Stimulated activated effector memory CD8-positive, alpha-beta T cell treated with anti-CD3 and anti-CD28 coated beads, Interleukin-12 subunit alpha, Interleukin-12 subunit beta, amount 100 ng/mL, for 72 hours (primary cell): ENCODE results near the gene DMWD.

ENCODE experiments used
- ATAC-seq: fragments of 150-1000 bp; cut with Tn5 transposase; 2 replicates; pipeline ENCODE4 v1.10.0; 2021
- DNase-seq, 2 donors: peaks; one replicate each; pipeline ENCODE4 v3.0.0; 2021 to 2022; ENCODE audit warnings: low spot score in 2 of 2
- H3K27ac Mint-ChIP-seq: one replicate; pipeline ENCODE4 v1.8.0; 2022; ENCODE audit warnings: mild to moderate bottlenecking, mixed read lengths
- H3K36me3 Mint-ChIP-seq: one replicate; pipeline ENCODE4 v1.8.0; 2022; ENCODE audit warnings: mild to moderate bottlenecking, mixed read lengths
- H3K4me1 Mint-ChIP-seq: one replicate; pipeline ENCODE4 v1.8.0; 2022; ENCODE audit warnings: mixed read lengths
- H3K4me3 Mint-ChIP-seq: one replicate; pipeline ENCODE4 v1.8.0; 2022; ENCODE audit warnings: mild to moderate bottlenecking, mixed read lengths
- H3K9me3 Mint-ChIP-seq: one replicate; pipeline ENCODE4 v1.8.0; 2022; ENCODE audit warnings: mixed read lengths

Gene DMWD

GRCh38 chr19:45782820-45783785 is 9.5 kb downstream of the DMWD start:
- Mint-ChIP-seq H3K4me1 (peaks cover 31% of the 10 kb centered on the region), H3K9me3 (no peaks in the 10 kb centered on the region), H3K4me3 (no peak overlapping the region), H3K36me3 (peaks cover 30% of the 10 kb centered on the region), H3K27ac (no peak overlapping the region)
- ATAC-seq (no peak), DNase-seq (no peak)

DNA sequence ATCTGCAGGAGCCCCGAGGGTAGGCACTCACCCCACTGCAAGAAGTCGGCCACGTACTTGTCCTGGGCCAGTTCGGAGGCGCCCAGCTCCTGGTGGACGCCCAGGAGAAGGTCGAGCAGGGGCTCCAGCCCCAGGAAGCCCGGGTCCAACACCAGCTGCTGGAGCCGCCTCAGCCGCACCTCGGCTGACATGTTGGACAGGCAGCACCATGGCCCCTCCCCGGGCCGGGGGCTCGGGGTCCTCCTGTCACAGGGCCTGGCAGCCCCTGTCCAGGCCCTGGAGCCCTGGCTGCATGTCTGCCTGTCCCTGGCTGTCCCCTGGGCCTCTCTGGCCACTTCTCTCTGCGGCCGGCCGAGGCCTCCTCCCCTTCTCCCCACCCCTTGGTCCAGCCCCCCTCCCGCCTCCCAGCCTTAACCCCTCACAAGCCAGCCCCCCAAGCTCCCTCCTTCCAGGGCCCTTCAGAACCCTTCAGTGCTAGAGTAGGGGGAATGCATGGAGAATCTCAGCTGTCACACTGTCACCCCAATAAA is 10.4 kb downstream of the DMWD start, which contains the start of gene DMPK:
TSS of gene DMPK (minus strand) at position 329 of the 530 bp plus-strand sequence. CDS start at position 191, 138 bp downstream.
- Mint-ChIP-seq H3K4me1 (peaks cover 26% of the 10 kb centered on the region), H3K36me3 (peaks cover 22% of the 10 kb centered on the region), H3K27ac (no peak within 1 kb of the TSS), H3K4me3 (no peak within 1 kb of the TSS), H3K9me3 (no peaks in the 10 kb centered on the region)
- DNase-seq: no peak
- ATAC-seq: no peak

- Mint-ChIP-seq H3K9me3 (no peaks in the 10 kb centered on the region), H3K27ac (peak overlapping the region; percentile 5), H3K36me3 (peaks cover 24% of the 10 kb centered on the region), H3K4me1 (peaks cover 26% of the 10 kb centered on the region), H3K4me3 (no peak overlapping the region)
- DNase-seq (no peak), ATAC-seq (no peak)
Measured at GRCh38 chr19:45781214-45782161, 11.2 kb downstream of the DMWD start.

- Mint-ChIP-seq H3K27ac (peak overlapping the region; percentile 5), H3K9me3 (no peaks in the 10 kb centered on the region), H3K4me3 (no peak overlapping the region), H3K4me1 (peaks cover 26% of the 10 kb centered on the region), H3K36me3 (peaks cover 19% of the 10 kb centered on the region)
- DNase-seq: no peak
- ATAC-seq: no peak
Measured at GRCh38 chr19:45780448-45781213, 12.0 kb downstream of the DMWD start.

GRCh38 chr19:45780146-45780447 is 12.5 kb downstream of the DMWD start:
- no peaks in the 10 kb centered on the region for H3K9me3 Mint-ChIP-seq
- ATAC-seq: no peak
- peaks cover 21% of the 10 kb centered on the region for H3K36me3 Mint-ChIP-seq
- no peak for DNase-seq
- H3K4me1 Mint-ChIP-seq: peaks cover 26% of the 10 kb centered on the region
- peak overlapping the region; percentile 79 for H3K4me3 Mint-ChIP-seq
- no peak overlapping the region for H3K27ac Mint-ChIP-seq

DNA sequence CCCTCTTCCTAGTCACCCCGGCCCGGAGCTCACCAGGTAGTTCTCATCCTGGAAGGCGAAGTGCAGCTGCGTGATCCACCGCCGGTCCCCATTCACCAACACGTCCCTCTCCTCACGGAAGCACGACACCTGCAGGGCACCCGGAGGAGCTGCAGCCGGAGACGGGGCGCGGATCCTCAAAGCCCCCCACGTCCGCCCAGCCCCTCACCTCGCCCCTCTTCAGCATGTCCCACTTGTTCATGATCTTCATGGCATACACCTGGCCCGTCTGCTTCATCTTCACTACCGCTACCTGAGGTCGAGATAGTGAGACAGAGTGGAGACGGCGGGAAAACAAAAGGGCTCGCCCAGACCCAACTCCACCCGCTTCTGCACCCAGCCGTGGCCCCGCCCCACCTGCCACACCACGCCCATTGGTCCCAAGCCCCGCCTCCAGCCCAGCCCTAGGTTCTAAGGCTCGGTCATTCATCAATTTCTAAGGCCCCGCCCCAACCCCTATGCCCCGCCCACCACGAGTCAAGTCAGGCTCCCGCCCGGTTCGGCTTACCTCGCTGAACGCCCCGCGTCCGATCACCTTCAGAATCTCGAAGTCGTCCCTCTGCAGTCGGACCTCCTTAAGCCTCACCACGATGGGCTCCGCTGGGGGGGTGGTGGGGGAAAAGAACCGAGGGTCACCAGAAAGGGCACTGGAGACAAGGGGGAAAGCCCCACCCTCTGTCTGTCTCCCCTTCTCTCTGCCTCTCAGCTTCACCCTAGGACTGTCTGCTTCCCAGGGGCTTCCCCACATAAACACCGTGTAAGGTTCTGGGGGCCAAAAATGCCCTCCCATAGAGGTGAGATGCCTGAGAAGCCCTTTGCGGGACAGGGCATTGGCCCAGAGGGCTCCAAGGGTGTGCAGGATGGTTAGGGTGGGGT is 13.2 kb downstream of the DMWD start:
- H3K36me3 Mint-ChIP-seq: peaks cover 26% of the 10 kb centered on the region
- DNase-seq (peak; percentile 84 to 97), ATAC-seq (peak; percentile 92)
- H3K4me3 Mint-ChIP-seq: peak overlapping the region; percentile 79
- H3K27ac Mint-ChIP-seq: peak overlapping the region; percentile 82
- H3K4me1 Mint-ChIP-seq: peaks cover 26% of the 10 kb centered on the region
- no peaks in the 10 kb centered on the region for H3K9me3 Mint-ChIP-seq

GRCh38 chr19:45778010-45778661 is 14.5 kb downstream of the DMWD start:
- peaks cover 26% of the 10 kb centered on the region for H3K36me3 Mint-ChIP-seq
- peak overlapping the region; percentile 79 for H3K4me3 Mint-ChIP-seq
- DNase-seq (no peak), ATAC-seq (no peak)
- peaks cover 26% of the 10 kb centered on the region for H3K4me1 Mint-ChIP-seq
- H3K9me3 Mint-ChIP-seq: no peaks in the 10 kb centered on the region
- no peak overlapping the region for H3K27ac Mint-ChIP-seq

DNA sequence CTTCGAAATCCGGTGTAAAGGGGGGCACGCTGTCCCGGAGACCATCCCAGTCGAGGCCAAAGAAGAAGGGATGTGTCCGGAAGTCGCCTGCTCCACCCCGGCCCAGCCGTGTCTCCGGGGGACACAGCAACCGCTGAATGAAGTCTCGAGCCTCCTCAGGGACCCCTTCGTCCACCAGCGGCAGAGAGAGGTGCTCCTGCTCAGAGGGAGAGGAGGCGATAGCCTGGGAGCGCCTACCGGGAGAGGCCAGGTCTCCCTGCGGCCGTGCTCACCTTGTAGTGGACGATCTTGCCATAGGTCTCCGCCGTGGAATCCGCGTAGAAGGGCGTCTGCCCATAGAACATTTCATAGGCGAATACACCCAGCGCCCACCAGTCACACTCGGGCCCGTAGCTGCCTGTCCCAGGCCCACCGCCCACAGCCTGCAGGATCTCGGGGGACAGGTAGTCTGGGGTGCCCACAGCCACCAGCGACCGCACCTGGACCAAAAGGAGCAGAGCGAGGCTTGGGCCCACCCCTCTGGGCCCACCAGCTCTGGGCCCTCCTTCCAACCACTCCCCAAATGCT is 15.2 kb downstream of the DMWD start:
- H3K36me3 Mint-ChIP-seq: peaks cover 26% of the 10 kb centered on the region
- H3K27ac Mint-ChIP-seq: no peak overlapping the region
- H3K9me3 Mint-ChIP-seq: no peaks in the 10 kb centered on the region
- H3K4me1 Mint-ChIP-seq: peaks cover 26% of the 10 kb centered on the region
- no peak overlapping the region for H3K4me3 Mint-ChIP-seq
- ATAC-seq (no peak), DNase-seq (no peak)

- peaks cover 29% of the 10 kb centered on the region for H3K36me3 Mint-ChIP-seq
Measured at GRCh38 chr19:45774765-45775164, 17.9 kb downstream of the DMWD start.

DNA sequence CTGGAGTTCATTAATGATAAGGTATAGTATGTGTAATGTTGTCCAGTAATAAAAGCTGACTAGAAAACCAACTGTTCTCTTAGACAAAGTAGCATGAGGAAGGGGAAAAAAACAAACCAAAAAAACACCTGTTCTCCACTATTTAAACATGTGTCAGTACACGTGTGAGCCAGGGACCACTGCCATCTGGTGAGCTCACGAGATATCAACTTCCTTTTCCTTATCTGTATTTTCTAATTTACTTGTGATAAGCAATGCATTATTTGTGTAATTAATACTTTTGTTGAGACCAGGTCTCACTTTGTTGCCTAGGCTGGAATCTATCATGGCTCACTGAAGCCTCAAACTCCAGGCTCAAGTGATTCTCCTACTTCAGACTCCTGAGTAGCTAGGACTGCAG is 19.3 kb downstream of the DMWD start:
- Mint-ChIP-seq H3K4me1 (peaks cover 24% of the 10 kb centered on the region), H3K36me3 (peaks cover 27% of the 10 kb centered on the region), H3K27ac (no peak overlapping the region), H3K4me3 (no peak overlapping the region), H3K9me3 (no peaks in the 10 kb centered on the region)
- DNase-seq (no peak), ATAC-seq (no peak)

More at GRCh38 chr19:45774765-45775164, 17.9 kb downstream of the DMWD start:
- H3K4me3 Mint-ChIP-seq: no peak overlapping the region
- no peak for ATAC-seq
- no peaks in the 10 kb centered on the region for H3K9me3 Mint-ChIP-seq
- peaks cover 28% of the 10 kb centered on the region for H3K4me1 Mint-ChIP-seq
- H3K27ac Mint-ChIP-seq: no peak overlapping the region
- DNase-seq: no peak

DNA sequence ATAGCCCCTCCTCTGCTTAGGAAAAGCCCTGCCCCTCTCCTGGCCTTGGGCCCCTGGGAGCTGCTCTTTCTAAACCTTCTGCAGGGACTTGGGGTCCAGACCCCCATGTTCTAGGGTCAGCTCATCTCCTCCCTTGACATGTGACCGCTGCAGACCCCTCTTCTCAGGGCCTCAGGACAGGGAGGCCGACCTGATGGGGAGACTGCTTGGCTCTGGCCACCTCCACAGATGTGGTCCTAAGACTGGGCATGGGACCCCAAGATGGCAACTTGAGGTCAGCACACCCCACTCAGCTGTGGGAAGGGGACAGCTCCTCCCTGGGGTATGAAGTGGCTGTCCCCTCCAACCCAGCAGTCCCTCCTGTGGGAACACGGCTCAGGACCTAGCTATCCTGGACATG is 19.7 kb downstream of the DMWD start:
- Mint-ChIP-seq H3K4me1 (peaks cover 23% of the 10 kb centered on the region), H3K9me3 (no peaks in the 10 kb centered on the region), H3K4me3 (no peak overlapping the region), H3K36me3 (peaks cover 27% of the 10 kb centered on the region), H3K27ac (no peak overlapping the region)
- DNase-seq (no peak), ATAC-seq (no peak)

- DNase-seq: no peak
- no peak overlapping the region for H3K27ac Mint-ChIP-seq
- H3K4me3 Mint-ChIP-seq: no peak overlapping the region
Measured at GRCh38 chr19:45772130-45772840, 20.4 kb downstream of the DMWD start.

More at GRCh38 chr19:45772130-45772840, 20.4 kb downstream of the DMWD start:
- peaks cover 23% of the 10 kb centered on the region for H3K4me1 Mint-ChIP-seq
- ATAC-seq: no peak
- H3K36me3 Mint-ChIP-seq: peaks cover 27% of the 10 kb centered on the region
- H3K9me3 Mint-ChIP-seq: no peaks in the 10 kb centered on the region
